Fibroblast of lung (primary cell): ENCODE results near the gene TAS2R1.

Source experiments
- CTCF ChIP-seq, 2 donors: IDR thresholded peaks in 1 of 2; conservative IDR thresholded peaks in 1 of 2; 1 replicate in 1 of 2; 2 replicates in 1 of 2; pipeline ENCODE4 v1.5.1; 2011 to 2012; ENCODE audit warnings: low read length in 2 of 2, control low read depth in 1 of 2, inconsistent platforms in 1 of 2, low read depth in 1 of 2, mild to moderate bottlenecking in 1 of 2
- EZH2 ChIP-seq: IDR thresholded peaks from 2 replicates; pipeline ENCODE4 v1.5.1; 2012; ENCODE audit warnings: low read length, control low read depth, mild to moderate bottlenecking; ENCODE audit errors: missing control alignments

DNA sequence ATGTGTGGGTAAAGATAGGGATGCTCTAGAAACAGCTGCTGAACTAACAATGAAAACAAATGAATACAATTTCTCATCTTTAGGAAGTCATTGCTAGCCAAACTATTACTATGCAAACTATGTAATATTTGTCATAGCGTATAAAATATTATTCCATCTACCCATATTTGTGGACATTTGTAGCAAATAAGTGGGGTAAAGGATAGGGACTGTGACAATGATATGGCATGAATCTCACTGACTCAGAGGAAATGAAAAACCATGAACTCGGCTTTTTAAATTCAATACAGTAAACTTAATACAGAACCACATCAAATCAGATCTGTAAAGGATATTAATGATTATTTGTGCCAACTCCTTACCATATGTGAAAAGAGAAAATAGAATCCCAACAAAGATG is 16.7 kb upstream of the TAS2R1 start:
- TF ChIP-seq CTCF (conservative IDR thresholded peaks at IDR 0.05 in 1 of 2, IDR thresholded peaks at IDR 0.05 in 1 of 2; ENCODE audit: low read depth in 1 of 2, low read length in 2 of 2) (no peak), EZH2 (no peak)
